Measurements from ENCODE around the gene ZNF525.
"Not testable (repeated sequence)": the region's sequence is repeated elsewhere in the genome, so short reads cannot be mapped to it uniquely, and the experiment has no call there.

ZNF525 gene

DNA sequence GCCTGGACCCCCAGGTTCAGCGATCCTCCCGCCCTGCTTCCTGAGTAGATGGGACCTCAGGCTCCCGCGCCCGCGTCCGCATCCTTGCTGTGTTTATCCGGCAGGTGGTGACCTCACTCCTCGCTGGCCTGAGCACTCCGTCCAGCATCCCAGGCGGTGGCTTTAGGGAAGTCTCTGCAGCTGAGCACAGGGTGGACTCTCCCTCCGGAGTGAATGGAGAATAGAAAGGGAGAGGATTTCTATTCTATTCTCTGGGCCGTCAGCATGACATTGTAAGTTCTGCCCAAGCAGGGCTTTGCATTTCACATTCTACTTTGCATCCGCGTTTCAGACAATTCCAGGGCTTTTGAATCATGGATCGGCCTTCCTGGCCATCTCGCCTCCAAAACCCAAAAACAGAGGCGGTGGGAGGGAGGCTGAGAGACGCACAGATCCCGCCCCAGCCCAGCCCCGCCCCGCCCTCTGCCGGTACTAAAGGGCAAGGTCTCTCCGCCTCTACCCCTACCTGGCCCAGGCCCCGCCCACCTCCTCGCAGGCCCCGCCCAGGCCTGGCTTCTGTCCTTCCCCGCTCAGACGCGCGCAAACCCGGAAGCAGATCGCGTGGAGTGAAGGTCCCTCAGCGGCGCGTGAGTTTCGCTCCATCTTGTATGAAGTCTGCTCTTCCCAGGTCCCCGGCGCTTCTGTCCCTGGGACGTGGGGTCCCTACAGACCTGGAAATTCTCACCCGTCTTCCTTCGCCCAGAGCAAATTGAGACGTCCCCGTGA is at the start of gene ZNF525:
TSS of gene ZNF525 (plus strand) at position 572 of the 765 bp plus-strand sequence. CDS start 6,577 bp downstream, outside the sequence.
- peak; percentile 83 for DNase-seq

GRCh38 chr19:53328967-53329366 is 36.5 kb upstream of the ZNF525 start:
- no peak for DNase-seq

- no peak for DNase-seq
Observed at GRCh38 chr19:53332484-53332883, 33.0 kb upstream of the ZNF525 start.

DNA sequence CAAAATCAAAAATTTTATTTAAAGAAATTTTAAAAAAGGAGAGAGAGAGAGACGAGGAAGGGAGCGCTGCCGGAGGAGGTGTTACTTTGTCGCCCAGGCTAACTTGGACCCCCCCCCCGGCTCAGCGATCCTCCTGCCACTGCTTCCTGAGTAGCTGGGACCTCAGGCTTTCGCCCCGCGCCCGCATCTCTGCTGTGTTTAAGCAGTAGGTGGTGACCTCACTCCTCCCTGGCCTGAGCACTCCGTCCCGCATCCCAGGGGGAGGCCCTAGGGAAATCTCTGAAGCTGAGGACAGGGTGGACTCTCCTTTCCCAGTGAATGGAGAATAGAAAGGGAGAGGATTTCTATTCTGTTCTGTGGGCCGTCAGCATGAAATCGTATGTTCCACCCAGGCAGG is 32.4 kb upstream of the ZNF525 start:
- peak; percentile 63 for DNase-seq

GRCh38 chr19:53333463-53334449 is 31.7 kb upstream of the ZNF525 start, which contains the start of gene ZNF845:
Gene ZNF845, plus strand, starts transcription at chr19:53333749. Its CDS starts 7,559 bp downstream, at chr19:53341308.
- peak; percentile 86 for DNase-seq

DNA sequence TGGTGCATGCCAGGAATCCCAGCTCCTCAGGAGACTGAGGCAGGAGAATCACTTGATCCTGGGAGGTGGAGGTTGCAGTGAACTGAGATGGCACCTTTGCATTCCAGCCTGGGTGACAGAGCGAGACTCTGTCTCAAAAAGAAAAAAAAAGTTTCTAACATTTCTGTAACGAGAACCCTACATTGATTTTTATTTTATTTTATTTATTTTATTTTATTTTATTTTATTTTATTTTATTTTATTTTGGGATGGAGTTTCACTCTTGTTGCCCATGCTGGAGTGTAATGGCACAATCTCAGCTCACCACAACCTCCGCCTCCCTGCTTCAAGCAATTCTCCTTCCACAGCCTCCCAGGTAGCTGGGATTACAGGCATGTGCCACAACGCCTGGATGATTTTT is 21.1 kb upstream of the ZNF525 start:
- DNase-seq, result not testable (repeated sequence)

GRCh38 chr19:53355739-53356138 is 9.8 kb upstream of the ZNF525 start:
- no peak for DNase-seq

DNA sequence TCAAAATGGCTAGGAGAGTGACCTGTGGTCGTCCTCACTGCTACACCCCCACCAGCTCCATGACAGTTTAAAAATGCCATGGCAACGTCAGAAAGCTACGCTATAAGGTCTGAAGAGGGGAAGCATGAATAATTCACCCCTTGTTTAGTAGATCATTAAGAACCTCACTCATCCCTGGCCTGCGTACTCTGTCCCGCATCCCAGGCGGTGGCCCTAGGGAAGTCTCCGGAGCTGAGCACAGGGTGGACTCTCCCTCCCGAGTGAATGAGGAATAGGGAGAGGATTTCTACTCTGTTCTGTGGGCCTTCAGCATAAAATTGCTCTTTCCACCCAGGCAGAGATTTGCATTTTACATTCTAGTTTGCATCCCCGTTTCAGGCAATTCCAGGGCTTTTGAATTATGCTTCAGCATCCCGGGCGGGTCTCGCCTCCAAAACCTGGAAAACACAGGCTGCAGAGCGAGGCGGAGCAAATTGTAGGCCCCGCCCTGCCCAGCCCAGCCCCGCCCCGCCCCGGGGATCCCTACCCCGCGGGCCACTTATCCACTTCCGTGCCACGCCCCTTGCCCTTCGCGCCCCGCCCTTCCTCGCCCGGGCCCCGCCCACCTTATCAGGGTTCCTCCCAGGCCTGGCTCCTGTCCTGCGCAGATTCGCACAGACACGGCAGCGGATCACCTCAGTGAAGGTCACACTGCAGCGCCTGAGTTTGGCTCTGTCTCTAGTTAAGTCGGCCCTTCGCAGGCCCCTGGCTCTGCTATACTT is 7.5 kb upstream of the ZNF525 start:
- DNase-seq, result no peak

DNA sequence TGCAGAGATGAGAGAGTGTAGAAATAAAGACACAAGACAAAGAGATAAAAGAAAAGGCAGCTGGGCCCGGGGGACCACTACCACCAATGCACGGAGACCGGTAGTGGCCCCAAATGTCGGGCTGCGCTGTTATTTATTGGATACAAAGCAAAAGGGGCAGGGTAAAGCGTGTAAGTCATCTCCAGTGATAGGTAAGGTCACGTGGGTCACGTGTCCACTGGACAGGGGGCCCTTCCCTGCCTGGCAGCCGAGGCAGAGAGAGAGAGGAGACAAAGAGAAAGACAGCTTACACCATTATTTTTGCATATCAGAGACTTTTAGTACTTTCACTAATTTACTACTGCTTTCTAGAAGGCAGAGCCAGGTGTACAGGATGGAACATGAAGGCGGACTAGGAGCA is 5.4 kb upstream of the ZNF525 start:
- not testable (repeated sequence) for DNase-seq

GRCh38 chr19:53365899-53366493 is 491 bp downstream of the ZNF525 start:
- no peak for DNase-seq

DNA sequence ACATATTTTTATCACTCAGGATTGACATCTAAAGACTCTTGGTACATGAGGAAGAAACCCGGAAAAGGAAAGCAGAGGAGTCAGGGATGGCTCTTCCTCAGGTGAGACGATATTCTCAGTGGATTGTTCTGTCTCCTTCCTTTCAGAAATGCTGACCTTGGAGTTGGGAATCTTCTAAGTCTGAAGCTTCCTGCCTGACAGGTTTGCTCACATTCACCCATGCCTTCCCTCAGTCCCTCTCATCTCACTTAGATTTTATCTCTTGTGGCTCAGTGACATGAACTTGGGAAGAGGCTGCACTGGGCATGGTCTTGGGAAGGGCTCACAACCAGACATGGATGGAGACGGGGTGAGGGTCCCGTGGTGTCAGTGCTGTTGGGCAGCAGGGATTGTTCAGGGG is 6.7 kb downstream of the ZNF525 start:
- no peak for DNase-seq

GRCh38 chr19:53374288-53374687 is 8.8 kb downstream of the ZNF525 start:
- DNase-seq, result no peak

DNA sequence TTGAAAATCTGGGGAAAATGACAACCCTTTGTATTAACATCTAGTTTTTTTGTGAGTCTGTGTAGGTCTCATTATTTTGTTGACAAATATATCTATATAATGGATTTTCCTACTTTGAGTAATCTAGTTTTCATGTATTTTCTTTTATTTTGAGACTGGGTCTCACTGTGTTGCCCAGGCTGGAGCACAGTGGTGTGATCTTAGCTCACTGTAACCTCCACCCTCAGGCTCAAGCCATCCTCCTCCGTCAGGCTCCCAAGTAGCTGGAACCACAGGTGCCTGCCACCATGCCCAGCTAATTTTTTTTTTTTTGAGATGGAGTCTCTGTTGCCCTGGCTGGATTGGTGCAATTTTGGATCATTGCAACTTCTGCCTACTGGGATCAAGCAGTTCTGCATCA is 9.2 kb downstream of the ZNF525 start:
- DNase-seq, result no peak

- no peak for DNase-seq
Observed at GRCh38 chr19:53381376-53381775, 15.9 kb downstream of the ZNF525 start.

GRCh38 chr19:53388168-53388567 is 22.7 kb downstream of the ZNF525 start:
- DNase-seq, result no peak

DNA sequence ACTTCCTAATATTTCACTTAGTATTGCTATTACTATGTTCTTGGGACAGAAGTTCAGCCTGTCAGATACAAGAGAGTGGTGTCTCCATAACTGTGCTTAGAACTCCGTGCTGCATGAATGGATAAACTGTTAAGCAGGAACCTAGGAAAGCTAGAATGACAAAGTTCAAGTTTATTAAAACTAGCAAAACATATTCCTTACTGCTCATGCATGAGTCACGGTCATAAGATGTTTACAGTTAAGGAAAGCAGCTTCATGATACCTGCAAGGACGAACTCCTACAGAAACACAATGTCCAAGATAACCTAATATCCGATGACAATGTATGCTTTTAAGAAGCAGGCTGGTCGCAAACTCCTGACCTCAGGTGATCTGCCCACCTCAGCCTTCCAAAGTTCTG is 23.4 kb downstream of the ZNF525 start:
- no peak for DNase-seq

GRCh38 chr19:53389571-53389970 is 24.1 kb downstream of the ZNF525 start:
- no peak for DNase-seq

- DNase-seq, result no peak
Observed at GRCh38 chr19:53389978-53390377, 24.5 kb downstream of the ZNF525 start.

DNA sequence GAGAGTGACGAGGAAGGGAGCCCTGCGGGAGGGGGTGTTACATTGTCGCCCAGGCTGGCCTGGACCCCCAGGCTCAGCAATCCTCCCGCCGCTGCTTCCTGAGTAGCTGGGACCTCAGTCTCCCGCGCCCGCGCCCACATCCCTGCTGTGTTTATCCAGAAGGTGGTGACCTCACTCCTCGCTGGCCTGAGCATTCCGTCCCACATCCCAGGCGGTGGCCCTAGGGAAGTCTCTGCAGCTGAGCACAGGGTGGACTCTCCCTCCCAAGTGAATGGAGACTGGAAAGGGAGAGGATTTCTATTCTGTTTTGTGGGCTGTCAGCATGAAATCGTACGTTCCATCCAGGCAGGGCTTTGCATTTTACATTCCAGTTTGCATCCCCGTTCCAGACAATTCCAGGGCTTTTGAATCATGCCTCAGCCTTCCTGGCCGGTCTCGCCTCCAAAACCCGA is 29.0 kb downstream of the ZNF525 start:
- no peak for DNase-seq

- peak; percentile 70 for DNase-seq
Observed at GRCh38 chr19:53394974-53395839, 29.7 kb downstream of the ZNF525 start, which contains the start of gene ZNF765. Gene ZNF765, plus strand, starts transcription at chr19:53395149. Its CDS starts 2,867 bp downstream, at chr19:53398016.

GRCh38 chr19:53395840-53396524 is 30.5 kb downstream of the ZNF525 start:
- not testable (repeated sequence) for DNase-seq
